CD4-positive, alpha-beta T cell treated with Interleukin-4 for 1 hour (primary cell): ENCODE measurements around the gene ATP10A.
A peak's percentile ranks its signal among the peaks of the same experiment; 100 is the strongest.
"Not testable (repeated sequence)": the region's sequence is repeated elsewhere in the genome, so short reads cannot be mapped to it uniquely, and the experiment has no call there.

Source experiments
- DNase-seq, 2 donors: peaks; one replicate each; pipeline ENCODE4 v3.0.0-alpha.2; 2020 to 2022

The ATP10A gene

GRCh38 chr15:25858952-25859760, 4.0 kb downstream of the ATP10A start:
- DNase-seq: no peak

DNA sequence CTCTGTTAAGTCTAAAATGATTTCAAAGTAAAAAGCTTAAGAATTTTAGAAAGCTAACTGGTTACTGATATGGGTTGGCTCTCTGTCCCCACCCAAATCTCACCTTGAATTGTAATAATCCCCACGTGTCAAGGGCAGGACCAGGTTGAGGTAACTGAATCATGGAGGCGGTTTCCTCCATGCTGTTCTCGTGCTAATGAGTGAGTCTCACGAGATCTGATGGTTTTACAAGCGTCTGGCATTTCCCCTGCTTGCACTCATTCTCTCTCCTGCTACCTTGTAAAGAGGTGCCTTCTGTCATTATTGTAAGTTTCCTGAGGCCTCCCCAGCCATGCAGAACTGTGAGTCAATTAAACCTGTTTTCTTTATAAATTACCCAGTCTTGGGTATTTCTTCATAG, 7.1 kb downstream of the ATP10A start:
- not testable (repeated sequence) for DNase-seq

DNA sequence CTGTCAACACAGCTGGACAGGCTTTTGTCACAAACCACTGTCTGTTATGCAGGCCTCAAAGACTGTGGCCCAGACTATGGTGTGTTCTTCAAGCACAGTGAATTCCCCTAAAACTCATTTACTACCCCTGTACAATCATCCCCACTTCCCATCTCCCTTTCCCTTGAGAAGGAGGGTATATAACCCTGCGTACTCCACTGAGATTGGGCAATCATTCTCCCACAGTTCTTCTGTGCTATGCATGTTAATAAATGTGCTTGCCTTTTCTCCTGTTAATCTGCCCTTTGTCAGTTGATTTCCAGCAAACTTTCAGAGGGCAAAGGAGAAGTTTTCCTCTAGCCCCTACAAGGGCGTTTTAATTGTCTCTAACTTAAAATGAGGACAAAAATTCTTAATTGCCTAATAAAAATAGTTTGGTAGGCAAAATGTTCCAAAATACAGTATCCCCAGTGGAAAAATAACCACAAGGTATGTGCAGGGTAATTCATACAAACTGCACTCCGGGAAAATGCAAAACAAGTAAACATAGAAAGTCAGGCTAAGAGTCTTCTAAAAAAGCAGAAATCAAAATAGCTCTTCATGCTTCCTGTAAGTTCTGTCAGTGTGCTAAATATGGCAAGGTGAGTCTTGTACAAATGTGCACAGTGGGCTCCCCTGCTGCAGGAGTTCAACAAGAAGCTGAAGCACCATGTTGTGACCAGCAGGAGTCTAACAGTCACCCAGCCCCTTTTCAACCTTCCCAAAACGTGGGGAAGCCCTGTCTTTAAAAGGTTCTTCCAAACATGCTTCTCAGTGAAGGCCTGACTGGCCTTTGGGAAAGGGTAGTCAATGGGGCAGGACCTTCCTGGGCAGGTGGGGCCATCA, 10.2 kb downstream of the ATP10A start:
- no peak for DNase-seq

DNA sequence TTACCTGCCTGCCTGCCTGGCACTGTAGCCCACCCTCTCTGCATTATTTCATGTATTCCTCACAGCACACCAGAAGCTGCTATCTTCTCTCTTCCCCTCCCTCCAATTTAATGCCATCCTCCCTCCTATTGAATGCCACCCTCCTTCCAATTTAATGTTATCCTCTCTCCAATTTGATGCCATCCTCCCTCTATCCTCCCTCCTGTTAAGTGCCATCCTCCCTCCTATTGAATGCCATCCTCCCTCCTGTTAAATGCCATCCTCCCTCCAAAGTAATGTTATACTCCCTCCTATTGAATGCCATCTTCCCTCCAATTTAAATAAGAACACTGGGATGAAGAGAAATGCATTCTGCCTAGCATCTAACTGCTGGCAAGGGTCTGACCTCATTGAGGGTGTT, 11.1 kb downstream of the ATP10A start:
- DNase-seq: no peak

GRCh38 chr15:25850154-25851111, 12.7 kb downstream of the ATP10A start:
- DNase-seq: peak; percentile 70 to 84

GRCh38 chr15:25849157-25849921, 13.8 kb downstream of the ATP10A start:
- DNase-seq: peak in 1 of 2 donors; percentile 16

DNA sequence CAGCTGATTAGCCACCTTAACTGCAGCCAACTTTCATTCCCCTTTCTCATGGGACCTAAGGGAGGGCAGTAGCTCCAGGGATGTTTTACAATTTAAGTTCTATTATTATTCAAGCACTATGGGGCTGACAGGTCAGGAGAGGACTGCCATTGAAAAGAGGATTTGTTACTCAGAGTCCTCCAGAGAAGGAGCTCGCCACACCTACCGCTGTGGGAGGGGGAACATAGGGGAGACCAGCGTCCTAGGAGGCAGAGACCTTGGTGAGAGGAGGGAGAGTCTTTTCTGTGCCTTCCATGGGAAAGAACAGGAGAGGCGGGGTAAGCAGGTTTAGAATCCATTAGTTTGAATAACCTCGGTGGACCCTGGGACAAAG, 14.4 kb downstream of the ATP10A start:
- no peak for DNase-seq

- no peak for DNase-seq
Measured at GRCh38 chr15:25848325-25848724, 14.8 kb downstream of the ATP10A start.

DNA sequence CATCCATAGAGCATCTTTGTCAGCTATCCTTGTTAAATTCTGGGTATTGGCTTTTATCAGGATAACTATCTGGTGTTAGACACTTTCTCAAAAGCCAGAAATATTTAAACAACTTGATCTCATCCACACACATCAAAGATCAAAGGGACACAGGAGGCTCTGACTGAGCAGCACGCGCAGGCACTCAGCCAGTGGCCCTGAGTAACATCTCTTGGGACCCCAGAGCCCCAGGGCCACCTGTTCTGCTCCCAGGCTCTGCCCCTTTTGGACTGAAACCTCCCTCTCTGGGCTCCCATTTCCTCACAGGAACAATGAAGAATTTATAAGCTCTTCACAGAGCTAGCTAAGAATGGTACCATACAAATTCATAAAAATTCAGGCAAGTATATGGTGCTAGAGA, 16.1 kb downstream of the ATP10A start:
- no peak for DNase-seq

GRCh38 chr15:25846377-25846776, 16.8 kb downstream of the ATP10A start:
- peak; percentile 60 to 65 for DNase-seq

- no peak for DNase-seq
Measured at GRCh38 chr15:25844981-25845680, 18.0 kb downstream of the ATP10A start.

GRCh38 chr15:25844542-25844941, 18.6 kb downstream of the ATP10A start:
- no peak for DNase-seq

- DNase-seq: no peak
Measured at GRCh38 chr15:25844076-25844475, 19.1 kb downstream of the ATP10A start.

DNA sequence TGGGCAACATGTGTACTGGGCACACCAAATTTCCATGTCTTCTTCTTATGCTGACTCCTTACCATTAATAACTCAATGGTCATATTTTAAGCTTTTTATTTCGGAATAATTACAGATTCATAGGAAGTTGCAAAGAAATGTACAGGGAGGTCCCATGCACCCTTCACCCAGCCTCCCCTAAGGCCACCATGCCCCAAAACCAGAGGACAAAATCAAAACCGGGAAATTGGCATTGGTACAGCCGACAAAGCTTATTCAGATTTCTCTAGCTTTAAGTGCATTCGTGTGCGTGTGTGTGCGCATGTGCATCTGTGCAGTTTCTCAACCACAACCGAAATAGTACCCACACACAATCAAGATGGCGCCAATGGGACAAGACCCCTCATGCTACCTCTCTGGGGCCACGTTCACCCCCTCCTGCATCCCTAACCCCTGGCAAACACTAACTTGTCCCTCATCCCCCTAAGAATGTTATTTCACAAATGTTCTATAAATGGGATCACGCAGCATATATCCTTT, 23.4 kb downstream of the ATP10A start:
- no peak for DNase-seq

- DNase-seq: no peak
Measured at GRCh38 chr15:25838871-25839195, 24.3 kb downstream of the ATP10A start.

GRCh38 chr15:25838191-25838870, 24.8 kb downstream of the ATP10A start:
- DNase-seq: no peak

- no peak for DNase-seq
Measured at GRCh38 chr15:25832158-25832557, 31.0 kb downstream of the ATP10A start.

DNA sequence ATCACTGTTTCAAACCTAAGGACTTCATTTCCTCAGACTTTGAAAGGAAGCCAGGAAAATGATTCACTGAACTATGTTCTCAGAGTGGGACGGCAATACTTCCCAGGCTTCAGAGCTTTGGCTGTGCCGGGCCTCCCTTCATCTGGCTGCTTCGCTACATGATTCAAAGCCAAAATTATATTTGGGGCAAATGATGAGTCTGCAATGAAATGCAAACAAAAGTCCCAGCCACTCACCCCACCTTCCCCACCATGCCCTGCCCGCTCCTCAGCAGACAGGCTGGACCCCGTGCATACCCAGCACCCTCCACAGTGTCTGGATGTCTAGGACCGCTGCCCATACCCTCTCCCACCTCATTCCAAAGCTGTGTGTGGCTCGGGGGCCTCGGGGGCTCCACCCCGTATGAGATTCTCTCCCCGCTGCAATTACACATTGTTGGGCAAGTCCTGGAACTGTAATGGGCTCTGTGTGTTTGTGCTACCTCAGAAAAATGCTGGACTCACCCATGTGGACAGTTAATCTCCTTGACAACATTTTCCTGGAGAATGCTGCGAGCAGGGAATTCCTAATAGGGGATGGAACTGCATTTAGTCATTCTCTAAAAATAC, 32.2 kb downstream of the ATP10A start:
- no peak for DNase-seq

DNA sequence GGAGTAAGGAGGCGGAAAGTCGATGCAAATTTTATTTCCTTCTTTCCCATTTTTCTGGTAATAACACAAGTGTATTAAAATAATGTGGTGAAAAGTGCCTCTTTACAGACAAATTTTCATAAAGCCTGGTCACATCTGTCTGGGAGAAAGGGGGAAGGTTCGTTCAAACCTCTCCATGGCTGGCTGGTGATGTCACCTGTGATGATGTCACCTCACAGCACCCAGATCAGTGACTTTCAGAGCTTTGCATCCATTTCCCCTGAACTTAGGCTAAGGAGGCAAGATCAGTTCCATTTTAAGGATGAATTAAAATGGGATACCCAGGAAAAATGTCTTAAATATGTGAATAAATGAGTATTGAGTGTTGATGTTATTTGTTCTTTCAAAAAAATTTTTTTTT, 34.1 kb downstream of the ATP10A start:
- DNase-seq: no peak

DNA sequence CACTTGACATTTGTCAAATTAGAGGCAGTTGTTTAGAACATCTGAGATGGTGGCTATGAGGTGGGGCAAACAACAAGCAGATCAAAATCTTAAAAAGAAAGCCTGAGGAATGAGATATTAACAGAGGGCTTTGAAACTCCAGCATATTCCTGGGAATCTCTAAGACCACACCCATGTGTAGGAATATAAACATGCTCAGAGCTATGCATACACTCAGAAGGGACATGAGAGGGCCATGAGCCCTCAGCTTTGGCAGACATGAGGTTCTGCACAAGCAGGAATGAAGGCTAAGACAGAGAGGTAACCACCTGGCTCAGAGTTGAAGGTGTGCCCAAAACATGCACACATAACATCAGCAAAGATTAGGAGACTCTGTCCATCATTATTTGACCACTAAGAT, 37.9 kb downstream of the ATP10A start:
- no peak for DNase-seq
